MM.1S (cell line): Measurements from ENCODE around the gene TOMM40.
"Not testable (repeated sequence)": the region's sequence is repeated elsewhere in the genome, so short reads cannot be mapped to it uniquely, and the experiment has no call there.

ENCODE experiments used
- DNase-seq: peaks from one replicate; pipeline ENCODE4 v3.0.0-alpha.2; 2015
- H2AFZ ChIP-seq: fragments of 300-600 bp; sonication (generic); 2 replicates; pipeline ENCODE4 v1.6.0; 2016; ENCODE audit warnings: antibody characterized with exemption, low read length
- H3F3A ChIP-seq: fragments of 300-600 bp; sonication (generic); 2 replicates; pipeline ENCODE4 v1.6.1; 2016; ENCODE audit warnings: mild to moderate bottlenecking, antibody characterized with exemption, low read length, moderate library complexity, mixed read lengths; ENCODE audit not compliant: insufficient read depth
- H3K27ac ChIP-seq: fragments of 300-600 bp; sonication (generic); 2 replicates; pipeline ENCODE4 v1.5.1; 2016; ENCODE audit warnings: mild to moderate bottlenecking, low read length
- H3K27me3 ChIP-seq: fragments of 300-600 bp; sonication (generic); replicated peaks from 2 replicates; pipeline ENCODE4 v1.6.0; 2016; ENCODE audit warnings: low read length; ENCODE audit not compliant: insufficient read depth
- H3K36me3 ChIP-seq: fragments of 300-600 bp; sonication (generic); replicated peaks from 2 replicates; pipeline ENCODE4 v1.6.1; 2016; ENCODE audit warnings: mild to moderate bottlenecking, low read length, mixed read lengths; ENCODE audit not compliant: insufficient read depth
- H3K4me1 ChIP-seq: fragments of 300-600 bp; sonication (generic); 2 replicates; pipeline ENCODE4 v1.6.1; 2016; ENCODE audit warnings: low read length, mixed read lengths
- H3K4me2 ChIP-seq: fragments of 300-600 bp; sonication (generic); 2 replicates; pipeline ENCODE4 v1.6.0; 2016; ENCODE audit warnings: low read depth, low read length
- H3K4me3 ChIP-seq: fragments of 300-600 bp; sonication (generic); 2 replicates; pipeline ENCODE4 v1.5.1; 2016; ENCODE audit warnings: low read length, mixed read lengths
- H3K79me2 ChIP-seq: fragments of 300-600 bp; sonication (generic); 2 replicates; pipeline ENCODE4 v1.6.1; 2016; ENCODE audit warnings: mixed run types, low read length, mixed read lengths
- H3K9ac ChIP-seq: fragments of 300-600 bp; sonication (generic); 2 replicates; pipeline ENCODE4 v1.6.1; 2016; ENCODE audit warnings: low read length, mixed read lengths
- H3K9me2 ChIP-seq: fragments of 300-600 bp; sonication (generic); replicated peaks from 2 replicates; pipeline ENCODE4 v1.6.1; 2016; ENCODE audit warnings: mild to moderate bottlenecking, low read length, mixed read lengths; ENCODE audit not compliant: insufficient read depth
- H3K9me3 ChIP-seq: fragments of 300-600 bp; sonication (generic); replicated peaks from 2 replicates; pipeline ENCODE4 v1.6.1; 2016; ENCODE audit warnings: mild to moderate bottlenecking, low read length, mixed read lengths; ENCODE audit not compliant: insufficient read depth
- H4K20me1 ChIP-seq: fragments of 300-600 bp; sonication (generic); 2 replicates; pipeline ENCODE4 v1.6.1; 2016; ENCODE audit warnings: mild to moderate bottlenecking, low read length, moderate library complexity, mixed read lengths; ENCODE audit not compliant: insufficient read depth
- EZH2 ChIP-seq: fragments of 300-600 bp; sonication (generic); optimal IDR thresholded peaks from 2 replicates; pipeline ENCODE3; 2017; ENCODE audit warnings: low read depth, mild to moderate bottlenecking, antibody characterized with exemption, low read length, mixed read lengths
- EZH2phosphoT487 ChIP-seq: fragments of 300-600 bp; sonication (generic); IDR thresholded peaks from 2 replicates; pipeline ENCODE4 v1.6.1; 2018; ENCODE audit warnings: antibody characterized with exemption, low read length
- TF ChIP-seq, protein P1 (sequence below): fragments of 300-600 bp; sonication (generic); IDR thresholded peaks from 2 replicates; pipeline ENCODE4 v1.5.1; 2016; ENCODE audit warnings: antibody characterized with exemption, low read length, mixed read lengths

TOMM40 gene

DNA sequence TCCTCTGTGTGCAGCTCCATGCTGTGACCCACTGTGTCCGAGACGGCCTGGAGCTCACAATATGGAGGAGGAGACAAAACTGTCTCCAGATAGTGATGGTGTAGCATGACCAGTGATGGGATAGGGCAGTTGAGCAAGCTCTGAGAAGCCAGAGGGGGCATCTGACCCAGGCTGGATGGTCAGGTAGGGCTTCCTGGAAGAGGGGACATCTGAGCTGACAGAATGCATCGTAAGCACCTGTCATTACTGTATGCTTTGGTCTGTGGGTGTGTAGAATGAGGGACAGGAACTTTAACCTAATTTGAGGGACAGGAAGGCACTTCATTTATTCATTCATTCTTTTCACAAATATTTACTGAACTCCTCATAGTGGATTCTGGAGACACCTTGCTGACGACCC is 6.5 kb upstream of the TOMM40 start:
- Histone ChIP-seq H3K4me3 (no peak overlapping the region), H4K20me1 (no peaks in the 10 kb centered on the region), H3K9ac (no peak overlapping the region), H3K4me2 (no peak overlapping the region), H3K9me3 (no peaks in the 10 kb centered on the region), H3K27me3 (peaks cover 67% of the 10 kb centered on the region), H3K36me3 (no peaks in the 10 kb centered on the region), H3K4me1 (0 out of 2 replicates have a peak, but pooled peaks cover under 1% of the 10 kb centered on the region), H3K27ac (no peak overlapping the region), H2AFZ (no peak overlapping the region), H3K9me2 (no peaks in the 10 kb centered on the region), H3F3A (no peaks in the 10 kb centered on the region), H3K79me2 (no peaks in the 10 kb centered on the region)
- TF ChIP-seq EZH2phosphoT487 (no peak), EZH2 (no peak)
- TF ChIP-seq, protein P1, sequence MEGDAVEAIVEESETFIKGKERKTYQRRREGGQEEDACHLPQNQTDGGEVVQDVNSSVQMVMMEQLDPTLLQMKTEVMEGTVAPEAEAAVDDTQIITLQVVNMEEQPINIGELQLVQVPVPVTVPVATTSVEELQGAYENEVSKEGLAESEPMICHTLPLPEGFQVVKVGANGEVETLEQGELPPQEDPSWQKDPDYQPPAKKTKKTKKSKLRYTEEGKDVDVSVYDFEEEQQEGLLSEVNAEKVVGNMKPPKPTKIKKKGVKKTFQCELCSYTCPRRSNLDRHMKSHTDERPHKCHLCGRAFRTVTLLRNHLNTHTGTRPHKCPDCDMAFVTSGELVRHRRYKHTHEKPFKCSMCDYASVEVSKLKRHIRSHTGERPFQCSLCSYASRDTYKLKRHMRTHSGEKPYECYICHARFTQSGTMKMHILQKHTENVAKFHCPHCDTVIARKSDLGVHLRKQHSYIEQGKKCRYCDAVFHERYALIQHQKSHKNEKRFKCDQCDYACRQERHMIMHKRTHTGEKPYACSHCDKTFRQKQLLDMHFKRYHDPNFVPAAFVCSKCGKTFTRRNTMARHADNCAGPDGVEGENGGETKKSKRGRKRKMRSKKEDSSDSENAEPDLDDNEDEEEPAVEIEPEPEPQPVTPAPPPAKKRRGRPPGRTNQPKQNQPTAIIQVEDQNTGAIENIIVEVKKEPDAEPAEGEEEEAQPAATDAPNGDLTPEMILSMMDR, result no peak
- DNase-seq, result no peak

DNA sequence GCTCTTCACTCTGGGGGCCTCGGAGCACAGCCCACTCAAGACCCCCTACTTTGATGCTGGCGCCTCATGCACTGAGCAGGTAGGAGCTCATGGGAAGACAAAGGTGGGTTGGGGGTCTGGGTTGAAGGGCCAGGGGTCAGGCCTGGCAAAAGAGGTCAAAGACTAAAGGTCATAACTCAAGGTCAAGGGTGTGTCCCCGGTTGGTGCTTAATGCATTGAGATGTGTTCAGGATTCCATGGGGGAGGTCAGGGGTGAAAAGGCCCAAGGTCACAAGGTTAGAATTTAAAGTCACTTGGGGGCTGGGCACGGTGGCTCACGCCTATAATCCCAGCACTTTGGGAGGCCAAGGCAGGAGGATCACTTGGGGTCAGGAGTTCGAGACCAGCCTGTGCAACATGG is 4.9 kb upstream of the TOMM40 start:
- Histone ChIP-seq H2AFZ (no peak overlapping the region), H3F3A (peaks cover 9% of the 10 kb centered on the region), H3K4me2 (no peak overlapping the region), H3K27me3 (peaks cover 54% of the 10 kb centered on the region), H3K27ac (no peak overlapping the region), H4K20me1 (no peaks in the 10 kb centered on the region), H3K9me3 (no peaks in the 10 kb centered on the region), H3K4me1 (0 out of 2 replicates have a peak, but pooled peaks cover 6% of the 10 kb centered on the region), H3K4me3 (no peak overlapping the region), H3K36me3 (no peaks in the 10 kb centered on the region), H3K9ac (no peak overlapping the region), H3K79me2 (0 out of 2 replicates have a peak, but pooled peaks cover 1% of the 10 kb centered on the region), H3K9me2 (no peaks in the 10 kb centered on the region)
- DNase-seq, result no peak
- no peak for TF ChIP-seq EZH2phosphoT487
- no peak for TF ChIP-seq EZH2
- TF ChIP-seq, protein P1, result no peak

DNA sequence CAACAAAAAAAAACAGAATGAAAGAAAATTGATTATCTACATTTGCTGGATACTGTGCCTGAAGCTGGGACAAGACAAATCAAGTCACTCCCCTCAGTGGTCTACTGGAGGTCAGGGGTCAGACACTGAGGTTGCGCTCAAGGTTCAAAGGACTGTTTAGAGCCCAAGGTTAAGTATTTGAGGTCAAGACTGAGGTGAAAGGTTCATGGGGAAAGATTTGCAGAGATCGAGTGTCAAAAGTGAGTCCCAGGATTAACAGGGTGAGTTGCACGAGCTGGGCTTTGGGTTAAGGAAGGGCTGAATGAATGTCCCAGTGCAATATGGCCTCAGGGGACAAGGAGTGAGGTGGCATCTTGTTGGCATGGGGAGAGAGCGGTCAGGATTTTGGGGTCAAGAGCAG is 3.4 kb upstream of the TOMM40 start:
- Histone ChIP-seq H3K9me2 (no peaks in the 10 kb centered on the region), H3K27me3 (peaks cover 39% of the 10 kb centered on the region), H3K4me2 (no peak overlapping the region), H3F3A (peaks cover 9% of the 10 kb centered on the region), H3K36me3 (no peaks in the 10 kb centered on the region), H3K9me3 (no peaks in the 10 kb centered on the region), H3K79me2 (peaks cover 16% of the 10 kb centered on the region), H3K27ac (no peak overlapping the region), H2AFZ (no peak overlapping the region), H3K4me3 (no peak overlapping the region), H3K4me1 (0 out of 2 replicates have a peak, but pooled peaks cover 6% of the 10 kb centered on the region), H4K20me1 (no peaks in the 10 kb centered on the region), H3K9ac (no peak overlapping the region)
- no peak for DNase-seq
- TF ChIP-seq, protein P1, result no peak
- TF ChIP-seq EZH2phosphoT487 (no peak), EZH2 (no peak)

DNA sequence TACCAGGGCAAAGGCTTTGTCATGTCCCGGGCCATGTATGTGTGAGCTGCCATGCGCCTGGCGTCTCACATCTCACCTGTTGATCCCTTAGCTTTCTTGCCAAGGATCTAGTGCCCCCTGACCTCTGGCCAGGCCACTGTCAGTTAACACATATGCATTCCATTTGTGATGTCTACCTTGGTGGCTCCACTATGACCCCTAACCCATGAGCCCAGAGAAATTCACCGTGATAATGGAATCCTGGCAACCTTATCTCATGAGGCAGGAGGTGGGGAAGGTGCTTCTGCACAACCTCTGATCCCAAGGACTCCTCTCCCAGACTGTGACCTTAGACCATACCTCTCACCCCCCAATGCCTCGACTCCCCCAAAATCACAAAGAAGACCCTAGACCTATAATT is 2.7 kb upstream of the TOMM40 start:
- H3K4me3 ChIP-seq, H3K4me2 ChIP-seq, DNase-seq, H2AFZ ChIP-seq, H3K9ac ChIP-seq, H3K9me2 ChIP-seq, H3F3A ChIP-seq, H3K36me3 ChIP-seq, H4K20me1 ChIP-seq, H3K4me1 ChIP-seq, H3K27ac ChIP-seq, H3K9me3 ChIP-seq: not testable (repeated sequence)
- H3K79me2 ChIP-seq, result peaks cover 23% of the 10 kb centered on the region
- peaks cover 32% of the 10 kb centered on the region for H3K27me3 ChIP-seq
